HG03442 (cell line): ENCODE measurements around the gene FAM131C.
"Not testable (repeated sequence)": the region's sequence is repeated elsewhere in the genome, so short reads cannot be mapped to it uniquely, and the experiment has no call there.

ENCODE experiments used
- ATAC-seq: cut with Tn5 transposase; IDR thresholded peaks from one replicate; pipeline ENCODE4 v1.9.1; 2021; ENCODE audit warnings: mild to moderate bottlenecking, moderate library complexity; ENCODE audit not compliant: unreplicated experiment

FAM131C gene

GRCh38 chr1:16073490-16074119 is at the start of gene FAM131C:
Gene FAM131C (minus strand): TSS chr1:16073651. CDS start chr1:16073442, 209 bp downstream.
- ATAC-seq = no peak

DNA sequence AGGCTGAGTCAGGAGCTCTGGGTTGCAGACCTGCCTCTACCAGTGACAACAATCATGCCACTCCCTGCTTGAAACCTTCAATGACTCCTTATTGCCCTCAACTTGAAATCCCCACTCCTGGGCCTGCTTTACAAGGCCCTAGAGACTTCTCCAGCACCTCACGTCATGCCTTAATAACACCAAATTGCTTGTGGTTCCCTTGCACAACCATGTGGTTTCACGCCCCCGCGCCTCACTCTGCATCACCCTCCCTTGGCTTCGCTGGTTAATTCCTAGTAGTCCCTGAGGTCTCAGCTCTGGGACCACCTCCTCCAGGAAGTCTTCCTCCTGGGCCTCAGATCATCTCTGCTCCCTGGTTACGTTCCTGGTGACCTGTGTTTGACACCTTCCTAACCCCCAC is 49.5 kb upstream of the FAM131C start:
- ATAC-seq = no peak

GRCh38 chr1:16122350-16122881 is 49.0 kb upstream of the FAM131C start:
- ATAC-seq = no peak

- no peak for ATAC-seq
Observed at GRCh38 chr1:16120940-16121410, 47.5 kb upstream of the FAM131C start.

DNA sequence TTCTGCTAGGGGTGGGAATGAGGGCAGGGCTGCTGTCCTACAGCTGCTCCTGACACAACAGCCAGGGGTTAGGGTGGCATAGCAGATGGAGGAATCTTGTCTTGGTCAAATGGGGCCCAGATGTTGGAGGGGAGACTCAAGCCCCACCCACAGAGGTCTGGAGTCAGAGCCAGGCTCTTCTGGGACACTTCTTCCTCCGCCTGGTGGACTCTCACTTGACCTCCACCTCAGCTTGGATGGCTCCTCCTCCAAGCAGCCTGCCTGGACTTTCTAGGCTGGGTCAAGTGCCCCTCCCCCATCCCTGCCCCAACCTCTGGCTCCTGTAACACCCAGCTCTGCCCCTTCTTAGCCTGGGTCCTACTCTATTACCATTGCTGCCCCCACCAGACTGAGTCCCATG is 47.0 kb upstream of the FAM131C start:
- no peak for ATAC-seq

DNA sequence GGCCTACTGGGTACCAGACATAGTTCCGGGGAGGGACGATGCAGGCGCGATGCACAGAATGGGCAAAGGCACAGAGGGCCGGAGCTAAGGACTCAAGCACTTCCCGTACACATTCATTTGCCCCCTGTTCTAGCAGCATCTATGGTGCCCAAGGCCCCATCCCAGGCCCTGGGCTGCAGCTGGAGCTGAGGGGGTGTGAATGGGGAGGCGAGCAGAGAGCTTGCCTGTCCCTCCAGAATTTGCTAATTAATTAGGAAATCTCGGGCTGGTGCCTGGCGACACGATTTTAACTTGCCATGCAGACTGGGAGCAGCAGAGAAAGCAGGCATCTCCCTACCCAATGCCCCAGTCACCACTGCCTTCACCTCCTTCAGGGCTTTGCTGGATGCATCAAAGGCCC is 46.5 kb upstream of the FAM131C start:
- no peak for ATAC-seq

- no peak for ATAC-seq
Observed at GRCh38 chr1:16119504-16119903, 46.1 kb upstream of the FAM131C start.

- no peak for ATAC-seq
Observed at GRCh38 chr1:16118706-16119105, 45.3 kb upstream of the FAM131C start.

DNA sequence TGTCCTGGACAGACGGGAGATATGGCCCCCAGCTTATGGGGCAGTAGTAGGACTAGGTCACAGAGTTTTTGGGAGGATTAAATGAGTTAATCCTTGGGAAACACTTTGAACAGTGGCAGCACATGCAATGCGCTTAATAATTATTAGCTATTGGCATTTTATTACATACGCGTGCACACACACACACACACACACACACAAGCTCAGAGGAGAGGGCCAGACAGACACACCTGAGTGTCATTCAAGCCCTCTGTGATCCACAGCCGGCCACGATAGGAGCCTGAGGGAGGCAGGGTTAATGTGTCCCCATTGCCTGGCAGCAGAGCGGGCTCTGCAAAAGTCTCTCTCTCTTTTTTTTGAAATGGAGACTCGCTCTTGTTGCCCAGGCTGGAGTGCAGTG is 44.5 kb upstream of the FAM131C start:
- no peak for ATAC-seq

GRCh38 chr1:16117369-16117768 is 43.9 kb upstream of the FAM131C start:
- ATAC-seq = no peak

DNA sequence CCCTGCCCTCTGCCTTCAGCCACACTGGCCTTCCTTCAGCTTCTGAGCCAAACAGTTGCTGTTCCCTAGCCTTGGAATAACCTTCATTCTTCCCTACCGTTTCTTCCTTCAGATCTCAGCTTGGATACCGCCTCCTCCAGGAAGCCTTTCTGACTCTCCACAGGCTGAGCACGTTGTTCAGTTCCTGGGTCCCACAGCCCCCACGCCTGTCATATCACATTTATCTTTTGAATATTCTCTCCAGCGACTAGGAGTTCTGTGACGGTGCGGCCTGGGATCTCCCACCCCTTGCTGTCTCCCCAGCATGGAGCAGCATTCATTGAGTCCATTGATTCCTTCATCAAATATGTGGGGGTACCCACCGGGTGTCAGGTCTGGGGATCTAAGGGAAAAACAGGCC is 43.2 kb upstream of the FAM131C start:
- no peak for ATAC-seq

DNA sequence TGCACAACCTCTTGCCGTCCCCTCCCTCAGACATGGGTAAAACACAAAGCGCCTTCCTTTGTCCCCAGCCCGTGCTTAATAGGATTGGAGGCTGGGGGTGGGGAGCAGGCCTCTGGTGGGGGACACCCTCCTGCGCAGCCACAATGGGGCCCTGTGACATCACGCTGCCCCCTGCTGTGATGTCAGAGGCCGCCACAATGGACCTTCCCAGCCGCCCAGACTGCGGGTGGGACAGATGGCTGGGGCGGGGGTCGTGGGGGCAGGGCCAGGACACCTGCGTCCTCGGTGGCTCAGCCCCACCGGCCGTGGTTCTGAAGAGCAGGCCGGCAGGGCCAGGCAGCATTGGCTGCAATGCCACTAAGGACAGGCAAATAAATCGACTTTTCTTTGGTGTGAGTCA is 42.6 kb upstream of the FAM131C start:
- no peak for ATAC-seq

- no peak for ATAC-seq
Observed at GRCh38 chr1:16115468-16115983, 42.1 kb upstream of the FAM131C start.

- ATAC-seq = no peak
Observed at GRCh38 chr1:16114527-16115467, 41.3 kb upstream of the FAM131C start.

DNA sequence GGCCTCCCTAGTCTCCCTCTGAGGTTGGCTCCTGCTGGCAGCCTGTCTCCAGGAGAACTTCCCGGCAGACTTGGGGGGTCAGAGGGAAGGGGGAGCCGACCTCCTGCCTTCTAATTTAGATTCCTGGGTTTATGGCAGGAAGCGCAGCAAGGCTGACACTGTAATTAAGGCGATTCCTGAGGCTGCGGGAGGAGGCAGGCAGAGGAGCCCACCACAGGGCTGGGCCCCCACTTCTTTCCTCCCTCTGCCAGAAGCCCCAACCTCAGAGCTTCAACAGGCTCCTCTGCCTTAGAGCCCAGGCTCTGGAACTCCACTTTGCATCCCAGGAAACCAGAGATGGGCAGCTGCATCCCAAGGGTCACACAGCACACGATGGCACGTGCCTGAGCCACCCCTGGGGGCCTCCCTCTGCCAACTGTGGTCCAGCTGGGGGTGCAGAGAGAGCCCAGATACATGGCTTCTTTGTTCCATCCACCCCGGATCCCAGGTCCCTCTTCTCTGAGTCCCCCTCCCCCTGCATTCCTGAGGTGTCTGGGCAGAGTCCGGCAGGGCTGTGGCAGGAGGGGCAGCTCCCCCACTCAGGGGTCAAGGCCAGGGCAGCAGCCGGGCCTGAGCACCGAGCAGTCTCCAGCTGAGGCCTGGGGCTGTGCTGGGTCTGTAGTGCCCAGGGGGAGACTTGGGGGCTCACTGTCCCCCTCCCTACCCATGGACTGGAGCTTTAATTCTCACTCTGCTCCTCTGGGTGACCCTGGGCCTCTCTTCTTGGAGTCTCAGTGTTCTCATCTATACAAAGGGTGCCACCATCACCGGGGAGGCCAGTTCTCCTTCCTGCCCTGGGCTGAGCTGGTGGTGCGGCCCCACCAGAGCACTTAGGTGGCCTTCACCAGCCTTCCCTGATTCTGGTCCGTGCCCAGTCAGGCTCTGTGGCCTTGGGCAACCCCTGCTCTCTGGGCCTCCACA is 39.4 kb upstream of the FAM131C start:
- no peak for ATAC-seq

DNA sequence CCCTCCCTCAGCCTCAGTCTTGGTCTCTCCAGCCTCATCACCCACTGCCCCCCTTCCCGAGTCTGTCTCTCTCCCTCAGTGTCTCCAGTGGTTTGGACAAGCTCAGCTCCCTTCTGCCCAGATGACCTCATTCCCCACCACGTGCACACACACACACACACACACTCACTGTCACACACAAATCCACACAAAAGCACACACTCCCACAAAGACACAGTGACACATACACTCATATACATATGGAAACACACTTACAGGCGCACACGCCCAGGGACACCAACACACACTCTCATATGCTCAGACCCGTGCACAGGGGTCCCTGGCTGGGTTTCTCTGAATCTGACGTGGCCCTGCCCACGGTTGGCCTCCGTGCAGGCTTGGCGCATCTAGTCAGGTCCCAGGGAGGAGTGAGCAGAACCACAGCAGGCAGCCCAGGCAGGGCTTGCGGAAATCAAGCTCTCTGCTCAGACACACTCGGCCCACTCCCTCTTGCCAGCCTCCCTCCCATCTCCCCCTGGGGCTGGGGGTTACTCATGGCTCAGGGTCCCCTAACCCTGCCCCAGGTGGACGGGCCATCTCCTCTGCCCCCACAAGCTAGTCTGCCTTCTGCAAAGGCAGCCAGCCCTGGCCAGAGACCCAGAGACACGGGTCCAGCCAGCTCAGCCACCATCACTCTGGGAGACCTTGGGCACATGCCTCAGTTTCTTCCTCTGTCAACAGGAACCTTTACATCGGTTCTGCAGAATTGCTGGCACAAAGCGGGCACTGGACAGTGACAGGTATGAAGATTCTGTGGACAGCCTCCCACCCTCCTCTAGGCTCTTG is 38.5 kb upstream of the FAM131C start:
- no peak for ATAC-seq

DNA sequence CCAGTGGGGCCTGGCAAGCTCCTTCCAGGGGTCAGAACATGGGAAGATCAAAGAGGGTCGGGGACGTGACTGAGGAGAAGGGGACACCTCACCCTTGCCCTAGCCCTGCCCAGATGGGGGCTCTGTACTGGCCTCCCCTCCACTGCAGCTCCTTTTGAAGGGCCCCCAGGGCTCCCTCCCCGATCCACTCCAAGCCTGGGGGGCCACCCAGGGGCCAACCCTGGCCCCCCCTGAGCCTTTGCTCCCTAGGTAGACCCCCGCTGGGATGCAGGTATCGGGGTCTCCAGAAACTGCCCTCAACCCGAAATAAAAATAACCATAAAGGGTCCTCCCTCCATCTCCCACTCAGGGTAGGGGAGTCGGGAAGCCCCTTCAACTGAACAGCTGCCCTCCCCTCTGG is 37.4 kb upstream of the FAM131C start:
- ATAC-seq = no peak

GRCh38 chr1:16110456-16110855 is 37.0 kb upstream of the FAM131C start:
- no peak for ATAC-seq

GRCh38 chr1:16109571-16109970 is 36.1 kb upstream of the FAM131C start:
- ATAC-seq = no peak

DNA sequence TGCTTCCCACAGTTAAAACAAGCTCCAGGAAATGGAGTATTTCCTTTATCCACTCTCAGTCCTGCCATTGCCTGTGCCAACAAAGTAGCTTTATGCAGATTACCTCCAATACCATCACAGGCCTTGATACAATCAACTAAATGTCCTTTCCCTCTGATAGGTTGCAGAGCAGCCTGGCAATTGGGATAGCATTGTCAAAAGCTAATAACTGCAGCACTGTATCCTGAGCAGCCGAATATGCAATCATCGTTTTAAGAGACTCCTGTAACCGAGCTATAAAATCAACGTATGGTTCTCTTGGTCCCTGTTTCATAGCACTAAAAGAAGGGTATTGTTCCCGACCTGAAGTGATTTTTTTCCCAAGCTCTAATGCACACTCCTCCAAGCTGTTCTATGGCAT is 33.6 kb upstream of the FAM131C start:
- ATAC-seq = not testable (repeated sequence)
